GM19351 (cell line): Measurements from ENCODE around the gene PITPNB.

Experiments
- ATAC-seq: cut with Tn5 transposase; IDR thresholded peaks from one replicate; pipeline ENCODE4 v1.9.1; 2021; ENCODE audit warnings: mild to moderate bottlenecking, moderate library complexity; ENCODE audit not compliant: unreplicated experiment

PITPNB gene

GRCh38 chr22:27919942-27920755 lies 1.1 kb upstream of the PITPNB start:
- peak; percentile 38 for ATAC-seq

DNA sequence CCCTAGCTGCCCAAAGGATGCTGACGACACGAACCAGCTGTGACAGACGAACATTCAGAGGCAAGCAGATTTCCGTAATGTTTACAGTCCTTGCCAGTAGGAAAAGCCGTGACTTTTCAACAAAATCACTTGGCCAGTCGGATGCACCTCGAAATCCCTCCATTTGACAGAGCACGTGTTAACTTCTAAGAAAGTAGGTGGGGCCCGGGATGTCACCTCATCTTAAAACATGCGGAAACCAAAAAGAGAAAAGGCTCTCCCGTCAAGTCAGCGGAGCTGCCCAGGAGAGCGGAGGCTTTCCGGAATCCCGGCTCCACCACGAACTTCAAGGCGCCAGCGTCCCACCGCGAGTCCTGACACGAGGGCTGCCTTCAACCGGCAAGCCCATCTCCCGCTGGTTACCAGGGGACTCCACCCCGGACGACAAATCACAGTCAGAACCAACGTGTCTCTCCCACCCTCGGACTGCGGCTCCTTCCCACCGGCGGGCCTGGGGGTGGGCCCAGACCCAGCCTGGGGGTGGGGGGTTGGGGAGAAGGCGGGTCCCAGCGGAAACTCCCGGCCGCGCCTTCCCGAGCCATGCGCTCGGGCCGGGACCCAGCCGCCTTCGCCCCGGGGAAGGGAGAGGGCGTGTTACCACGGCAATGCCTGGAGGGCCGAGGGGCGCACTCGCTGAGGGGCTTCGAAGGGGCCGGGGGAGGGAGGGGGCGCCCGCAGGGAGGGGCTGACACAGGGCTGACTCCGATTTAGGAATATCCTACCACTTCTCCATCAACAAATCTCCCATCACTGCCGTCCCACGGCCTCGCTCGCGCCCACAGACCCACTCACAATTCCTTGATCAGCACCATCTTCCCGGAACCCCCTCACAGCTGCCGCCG lies 475 bp downstream of the PITPNB start:
- ATAC-seq = no peak

- no peak for ATAC-seq
These were observed 3.1 kb downstream of the PITPNB start for GRCh38 chr22:27915986-27916385.

DNA sequence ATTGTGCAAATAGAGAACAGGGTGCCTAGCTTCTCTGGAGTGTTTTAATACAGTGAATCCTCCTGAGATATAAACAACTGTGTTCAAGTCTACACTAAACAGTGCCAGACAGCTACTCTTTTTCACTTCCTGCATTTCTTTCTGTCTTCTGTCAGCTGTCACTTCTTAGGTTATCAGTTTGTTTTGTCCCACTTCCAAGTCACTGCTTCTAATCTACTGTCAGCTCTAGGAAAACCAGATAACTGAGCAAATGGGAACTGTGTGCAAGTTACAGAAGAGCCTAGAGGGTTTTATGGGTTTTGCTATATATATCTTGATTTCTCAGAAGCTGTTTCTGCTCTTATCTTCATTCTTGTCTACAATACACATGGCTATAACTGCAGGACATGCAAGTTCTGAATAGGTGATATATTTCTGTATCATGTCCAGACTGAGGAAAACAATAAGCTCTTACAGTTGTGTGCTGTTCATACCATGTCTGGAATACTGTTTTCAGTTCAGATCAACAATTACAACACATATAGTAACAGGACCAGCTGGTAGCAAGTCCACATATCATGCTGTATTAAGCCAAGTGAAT lies 5.8 kb downstream of the PITPNB start:
- no peak for ATAC-seq

- ATAC-seq = no peak
These were observed 7.0 kb downstream of the PITPNB start for GRCh38 chr22:27912101-27912500.

DNA sequence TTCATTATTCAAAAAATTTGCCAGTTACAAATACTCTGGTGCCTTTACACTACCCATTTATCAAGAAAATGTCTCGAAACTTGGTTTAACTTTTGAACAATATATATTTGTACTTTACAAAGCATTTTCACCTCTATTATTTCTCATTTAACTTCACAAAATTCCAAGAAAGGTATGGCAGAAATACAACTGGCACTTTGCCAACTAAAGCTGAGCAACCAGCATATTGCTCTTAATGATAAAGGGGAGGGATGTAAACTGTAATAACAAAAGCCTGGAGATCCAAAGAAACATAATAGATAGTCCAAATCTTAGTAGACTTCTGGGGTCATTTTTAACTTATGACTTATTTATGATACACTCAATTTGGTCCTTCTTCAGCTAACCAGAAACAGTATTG lies 7.7 kb downstream of the PITPNB start:
- ATAC-seq = no peak

DNA sequence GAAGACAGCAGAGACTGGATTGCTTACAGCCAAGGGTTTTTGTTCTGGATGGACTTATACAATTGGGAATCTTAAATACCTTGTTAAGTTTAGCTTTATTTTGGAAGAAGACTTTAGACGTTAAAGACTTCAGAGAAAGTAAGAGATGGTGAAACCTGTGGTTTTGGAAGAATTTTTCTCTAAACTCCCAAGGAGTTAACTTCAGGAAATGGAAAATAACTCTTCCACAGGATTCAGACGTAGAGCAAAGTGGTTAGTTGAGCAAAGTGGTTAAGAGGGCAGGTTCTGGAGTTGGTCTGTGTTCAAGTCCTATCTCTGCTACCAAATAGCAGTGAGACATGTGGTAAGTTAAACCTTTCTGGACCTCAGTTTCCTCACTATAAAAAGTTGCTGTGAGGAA lies 12.8 kb downstream of the PITPNB start:
- no peak for ATAC-seq

DNA sequence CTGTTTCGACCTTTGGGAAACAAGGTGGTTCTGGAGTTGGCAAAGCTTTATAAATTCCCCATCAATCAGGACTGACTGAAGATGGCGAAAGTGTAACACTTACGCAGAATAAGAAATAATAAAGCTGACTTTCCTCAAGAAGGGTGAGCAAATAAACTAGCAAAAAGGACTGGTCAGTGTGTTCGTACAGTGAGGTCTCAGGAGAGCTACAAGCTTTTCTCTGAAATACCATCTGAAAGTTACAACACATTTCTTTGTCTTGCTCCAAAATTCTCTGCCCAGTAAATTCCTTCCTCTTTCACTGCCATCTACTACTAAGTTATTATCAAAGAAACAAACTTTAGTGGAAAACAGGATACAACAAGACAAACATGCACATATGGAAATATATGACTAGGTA lies 13.4 kb downstream of the PITPNB start:
- no peak for ATAC-seq

GRCh38 chr22:27903805-27904473 lies 15.1 kb downstream of the PITPNB start:
- ATAC-seq = no peak

GRCh38 chr22:27900153-27900552 lies 18.9 kb downstream of the PITPNB start:
- ATAC-seq = no peak

- ATAC-seq = no peak
These were observed 22.8 kb downstream of the PITPNB start for GRCh38 chr22:27896245-27896644.

DNA sequence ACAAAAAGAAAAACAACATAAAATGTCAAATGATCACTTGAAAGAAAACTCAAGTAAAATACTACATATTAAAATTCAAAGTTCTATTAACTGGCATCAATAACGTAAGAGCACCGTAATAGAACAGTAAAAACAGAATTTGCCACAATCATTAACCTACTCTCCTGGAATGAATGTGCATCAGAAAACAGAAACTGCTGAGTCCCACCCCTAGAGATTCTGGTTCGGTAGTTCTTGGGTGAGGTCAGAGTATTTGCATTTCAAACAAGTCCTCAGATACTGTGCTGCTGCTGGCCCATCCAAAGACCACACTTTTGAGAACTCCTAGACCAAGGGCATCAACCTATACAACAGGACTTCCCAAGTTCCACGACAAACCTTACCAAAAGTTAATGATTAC lies 23.5 kb downstream of the PITPNB start:
- peak; percentile 91 for ATAC-seq

GRCh38 chr22:27892811-27893210 lies 26.2 kb downstream of the PITPNB start:
- no peak for ATAC-seq

DNA sequence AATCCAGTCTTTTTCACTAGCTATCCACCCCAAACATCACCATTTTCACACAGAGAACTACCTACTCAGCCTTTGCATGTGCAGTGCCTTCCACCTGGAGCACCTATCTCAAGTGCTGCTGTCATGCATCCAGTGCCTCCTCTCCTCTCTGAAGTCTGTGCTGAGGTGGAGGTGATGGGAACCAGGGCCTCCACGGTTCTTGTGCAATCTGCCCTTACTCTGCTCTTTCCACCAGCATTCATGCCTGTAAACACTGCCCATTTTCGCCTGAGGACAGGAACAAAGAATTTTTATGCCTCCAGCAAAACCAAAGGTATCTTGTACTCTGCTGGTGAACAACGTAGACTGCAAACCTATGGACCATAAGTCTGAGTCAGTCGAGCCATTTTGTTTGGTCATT lies 27.0 kb downstream of the PITPNB start:
- ATAC-seq = no peak

- ATAC-seq = no peak
These were observed 30.7 kb downstream of the PITPNB start for GRCh38 chr22:27888310-27888709.

GRCh38 chr22:27886843-27887151 lies 32.3 kb downstream of the PITPNB start:
- no peak for ATAC-seq

DNA sequence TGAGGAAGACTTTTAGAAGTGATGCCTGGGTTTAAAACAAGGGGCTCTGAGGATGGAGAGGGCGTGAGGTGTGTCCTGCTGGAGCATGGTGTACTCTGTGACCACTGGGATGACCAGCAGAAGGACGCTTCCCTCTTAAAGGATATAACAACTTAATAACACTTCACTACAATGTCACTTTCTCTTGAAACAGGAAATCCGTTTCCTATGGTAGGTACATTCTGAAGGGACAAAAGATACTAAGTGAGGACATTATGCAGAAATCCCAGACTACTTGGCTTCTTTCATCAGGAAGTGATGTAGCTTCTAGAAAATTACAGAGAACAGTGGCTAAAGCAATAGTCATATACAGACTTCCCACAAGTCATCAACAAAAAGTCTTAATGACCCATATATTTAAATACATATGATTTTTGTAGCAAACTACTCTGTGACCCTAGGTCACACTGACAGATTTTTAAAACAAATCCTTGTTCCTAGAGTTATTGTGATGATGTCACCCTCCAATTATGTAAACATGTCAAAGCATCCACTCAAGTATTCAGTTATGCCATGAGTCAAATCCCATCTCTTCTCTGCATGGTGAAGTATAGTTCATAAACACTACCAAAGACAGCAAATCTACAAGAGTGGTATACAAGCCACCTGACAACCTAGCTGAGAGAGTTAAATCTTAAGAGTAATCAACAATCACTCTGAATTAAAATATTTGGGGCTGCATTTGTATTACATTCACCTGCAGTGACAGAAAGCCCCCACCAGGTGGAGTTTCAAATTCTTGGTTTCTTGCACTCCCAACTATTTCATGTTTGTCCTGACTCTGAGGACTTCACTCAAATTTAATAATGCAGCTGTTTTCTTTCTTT lies 32.8 kb downstream of the PITPNB start:
- ATAC-seq = no peak

DNA sequence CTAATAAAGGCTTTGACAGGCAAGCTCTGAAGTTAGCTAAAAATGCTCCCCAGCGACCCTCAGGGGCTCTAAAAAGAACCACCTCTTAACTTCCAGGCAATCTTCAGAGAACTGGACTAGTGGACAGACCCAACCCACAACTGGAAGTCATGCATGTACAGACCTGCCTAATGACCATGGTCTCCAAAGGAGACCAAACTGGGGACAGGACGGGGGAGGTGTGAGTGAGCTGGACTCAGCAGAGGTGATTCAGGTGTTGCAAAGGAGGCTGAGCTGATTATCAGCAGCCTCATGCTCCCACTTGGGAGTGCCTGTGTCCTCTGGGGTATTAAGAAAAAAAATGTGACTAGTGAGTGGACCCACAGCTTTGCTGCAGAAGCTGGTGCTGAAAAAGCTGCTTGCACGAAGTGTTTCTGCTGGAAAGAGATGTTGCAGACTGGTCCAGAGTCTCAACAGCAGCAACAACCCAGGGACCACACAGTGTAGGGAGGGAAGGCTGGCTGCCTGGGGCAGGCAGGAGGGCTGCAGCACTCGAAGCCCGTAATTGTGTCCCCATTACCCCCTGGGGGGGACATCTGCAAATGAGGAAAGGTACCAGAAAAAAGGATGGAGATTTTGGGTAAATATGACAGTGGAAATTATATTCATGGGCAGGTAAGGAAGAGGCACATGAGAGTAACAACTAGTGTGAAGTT lies 35.3 kb downstream of the PITPNB start:
- no peak for ATAC-seq

DNA sequence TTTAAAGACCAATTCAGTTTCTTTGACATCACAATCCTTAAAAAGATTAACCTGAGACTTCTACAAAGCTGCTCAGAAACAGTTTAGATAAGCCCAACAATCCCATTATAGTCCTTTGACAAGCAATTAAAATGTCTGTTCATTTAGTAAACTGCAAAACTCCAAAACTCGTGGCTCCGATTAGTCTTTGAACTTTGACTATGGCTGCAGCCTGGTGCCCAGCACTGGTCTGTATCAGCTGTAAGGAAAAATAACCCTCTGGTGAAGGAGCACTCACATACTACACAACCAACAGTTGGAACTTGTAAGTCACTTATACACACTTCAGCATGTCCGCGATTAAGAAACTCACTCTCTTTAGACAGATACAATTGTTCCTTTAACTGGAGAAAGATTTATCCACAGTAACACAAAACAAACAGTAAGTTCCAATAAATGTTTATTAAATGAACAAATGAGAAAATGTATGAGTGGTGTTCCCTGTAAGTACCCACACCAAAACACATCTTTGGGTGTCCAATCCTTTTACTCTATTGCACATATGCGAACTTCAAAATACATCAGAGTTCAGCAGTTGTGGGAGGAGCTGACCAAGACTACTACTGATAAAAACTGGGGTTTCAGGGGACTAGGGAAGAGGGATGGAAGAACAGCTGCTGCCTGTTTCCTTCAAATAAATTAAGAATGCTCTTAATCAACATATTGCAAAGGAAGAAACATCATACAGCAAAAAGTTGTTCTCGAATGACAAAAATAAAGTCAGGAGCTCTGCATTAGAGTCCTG lies 36.4 kb downstream of the PITPNB start:
- no peak for ATAC-seq
